Skeletal muscle satellite cell (primary cell): ENCODE measurements around the gene TGFB2.
A peak's percentile ranks its signal among the peaks of the same experiment; 100 is the strongest.

ENCODE experiments used
- H3K27me3 ChIP-seq: 2 replicates; pipeline ENCODE4 v1.7.0; 2013; ENCODE audit warnings: low read length; ENCODE audit not compliant: control insufficient read depth, insufficient read depth
- H3K36me3 ChIP-seq: 2 replicates; pipeline ENCODE4 v1.7.0; 2013; ENCODE audit warnings: mild to moderate bottlenecking, control low read depth, low read length; ENCODE audit not compliant: insufficient read depth
- H3K4me1 ChIP-seq: 2 replicates; pipeline ENCODE4 v1.7.0; 2013; ENCODE audit warnings: low read length; ENCODE audit not compliant: control insufficient read depth, insufficient read depth
- H3K4me2 ChIP-seq: 2 replicates; pipeline ENCODE4 v1.7.0; 2013; ENCODE audit warnings: mild to moderate bottlenecking, low read length
- H3K4me3 ChIP-seq: 2 replicates; pipeline ENCODE4 v1.7.0; 2013; ENCODE audit warnings: low read length
- H3K9ac ChIP-seq: 2 replicates; pipeline ENCODE4 v1.7.0; 2013; ENCODE audit warnings: mild to moderate bottlenecking, low read depth, low read length, moderate library complexity
- H3K9me3 ChIP-seq: replicated peaks from 2 replicates; pipeline ENCODE4 v1.7.0; 2013; ENCODE audit warnings: mild to moderate bottlenecking, control low read depth, low read length

The TGFB2 gene

DNA sequence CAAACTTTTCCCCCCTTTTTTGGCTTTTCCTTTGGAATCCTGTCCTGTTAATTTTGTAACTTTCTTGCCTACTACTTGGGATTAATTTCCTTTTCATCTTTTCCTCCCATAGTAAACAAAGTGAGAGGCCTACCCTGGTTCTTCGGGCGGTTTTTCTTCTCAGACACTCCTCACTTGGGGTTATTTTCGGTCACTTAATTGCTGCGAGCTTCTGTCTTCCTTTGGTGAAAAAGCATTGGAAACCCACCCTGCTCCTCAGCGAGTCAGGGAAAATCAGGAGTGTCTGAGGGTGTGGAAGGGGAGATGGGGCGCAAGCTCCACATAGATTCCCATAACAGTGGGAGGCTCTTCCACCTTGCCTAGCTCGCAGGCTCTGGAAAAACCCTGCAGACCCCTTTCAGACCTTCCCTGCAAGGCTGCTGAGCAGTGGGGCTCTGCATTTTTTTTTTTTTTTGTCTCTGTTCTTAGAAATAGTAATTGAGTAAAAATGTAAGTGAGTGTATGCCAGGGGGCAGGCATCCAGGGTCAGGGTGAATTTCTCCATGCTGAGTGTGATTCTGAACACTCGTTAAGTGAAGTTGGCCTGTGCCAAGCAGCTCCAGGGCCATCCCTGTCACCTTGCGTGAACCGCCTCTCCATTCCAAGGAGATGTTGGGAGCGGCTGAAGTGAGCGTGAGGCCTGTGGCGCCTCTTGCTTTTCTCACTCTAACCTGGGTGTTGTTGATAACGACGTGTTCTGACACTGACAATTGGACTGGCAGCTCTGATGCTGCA, 20.3 kb downstream of the TGFB2 start:
- H3K27me3 ChIP-seq = no peaks in the 10 kb centered on the region
- no peak overlapping the region for H3K4me3 ChIP-seq
- H3K4me2 ChIP-seq = peak overlapping the region; percentile 36
- peaks cover 11% of the 10 kb centered on the region for H3K36me3 ChIP-seq
- peak overlapping the region; percentile 28 for H3K9ac ChIP-seq
- H3K9me3 ChIP-seq = no peaks in the 10 kb centered on the region
- peaks cover 40% of the 10 kb centered on the region for H3K4me1 ChIP-seq

DNA sequence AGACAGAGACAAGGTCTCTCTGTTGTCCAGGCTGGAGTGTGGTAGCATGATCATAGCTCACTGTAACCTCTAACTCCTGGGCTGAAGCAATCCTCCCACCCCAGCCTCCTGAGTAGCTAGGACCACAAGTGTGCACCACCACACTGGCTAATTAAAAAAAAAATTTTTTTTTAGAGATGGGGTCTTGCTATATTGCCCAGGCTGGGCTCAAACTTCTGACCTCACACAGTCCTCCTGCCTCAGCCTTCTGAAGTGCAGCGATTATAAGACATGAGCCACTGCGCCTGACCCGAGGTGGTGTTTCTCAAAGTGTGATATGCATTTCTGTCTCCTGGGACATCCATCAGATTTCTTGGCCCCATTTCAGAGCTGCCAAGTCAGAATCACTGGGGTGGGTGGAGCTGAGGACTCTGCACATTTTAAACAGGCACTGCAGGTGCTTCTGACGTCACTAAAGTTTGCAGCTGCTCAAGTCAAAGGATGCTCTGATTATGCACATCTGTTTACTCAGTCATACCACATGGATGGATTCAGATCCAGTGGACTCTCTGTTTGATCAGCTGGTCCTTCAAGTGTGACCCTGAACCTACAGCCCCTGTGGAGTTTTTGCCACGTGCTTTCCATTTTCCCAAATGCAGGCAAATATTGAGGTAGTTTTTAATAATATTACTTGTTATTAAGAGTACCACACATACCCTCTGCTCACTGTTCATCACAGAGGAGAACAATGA, 21.4 kb downstream of the TGFB2 start:
- H3K4me3 ChIP-seq = no peak overlapping the region
- no peaks in the 10 kb centered on the region for H3K9me3 ChIP-seq
- H3K9ac ChIP-seq = no peak overlapping the region
- peaks cover 42% of the 10 kb centered on the region for H3K4me1 ChIP-seq
- no peak overlapping the region for H3K4me2 ChIP-seq
- peaks cover 11% of the 10 kb centered on the region for H3K36me3 ChIP-seq
- H3K27me3 ChIP-seq = no peaks in the 10 kb centered on the region

DNA sequence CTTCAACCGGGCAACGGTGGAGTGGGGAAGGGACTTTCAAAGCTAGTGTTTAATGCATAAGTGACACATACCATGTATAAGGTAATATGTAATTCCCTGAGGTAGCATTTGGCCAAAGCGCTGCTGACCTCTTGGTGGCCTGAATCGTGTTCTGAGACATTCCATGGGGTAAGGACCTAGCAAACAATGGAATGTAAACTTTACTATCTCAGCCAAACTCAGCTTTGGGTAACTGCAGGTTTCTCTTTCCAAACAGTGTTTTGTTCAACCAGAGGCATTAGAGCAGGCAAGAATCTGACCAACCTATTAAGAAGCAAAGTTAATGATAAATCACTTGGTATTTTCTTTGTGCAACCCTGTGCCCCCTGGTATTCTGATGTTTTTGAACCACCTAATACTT, 22.0 kb downstream of the TGFB2 start:
- Histone ChIP-seq H3K4me3 (no peak overlapping the region), H3K4me2 (no peak overlapping the region), H3K36me3 (peaks cover 7% of the 10 kb centered on the region), H3K9ac (no peak overlapping the region), H3K4me1 (peaks cover 38% of the 10 kb centered on the region), H3K9me3 (no peaks in the 10 kb centered on the region), H3K27me3 (no peaks in the 10 kb centered on the region)

DNA sequence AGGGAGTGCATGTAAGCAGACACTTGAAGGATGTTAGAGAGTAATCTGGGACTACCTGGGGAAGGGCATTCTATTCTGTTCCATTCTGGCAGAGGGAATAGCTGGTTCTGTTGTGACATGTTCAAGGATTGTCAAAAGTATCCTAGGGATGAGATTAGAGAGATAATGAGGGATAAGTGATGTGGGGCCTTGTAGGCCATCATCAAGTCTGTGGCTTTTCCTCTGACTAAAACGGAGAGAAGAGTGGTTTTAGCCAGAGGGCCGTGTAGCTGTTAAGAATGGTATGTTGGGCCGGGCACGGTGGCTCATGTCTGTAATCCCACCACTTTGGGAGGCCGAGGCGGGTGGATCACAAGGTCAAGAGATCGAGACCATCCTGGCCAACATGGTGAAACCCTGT, 23.6 kb downstream of the TGFB2 start:
- H3K36me3 ChIP-seq = peaks cover 7% of the 10 kb centered on the region
- no peak overlapping the region for H3K4me2 ChIP-seq
- no peak overlapping the region for H3K4me3 ChIP-seq
- no peak overlapping the region for H3K9ac ChIP-seq
- peaks cover 39% of the 10 kb centered on the region for H3K4me1 ChIP-seq
- H3K27me3 ChIP-seq = no peaks in the 10 kb centered on the region
- no peaks in the 10 kb centered on the region for H3K9me3 ChIP-seq

DNA sequence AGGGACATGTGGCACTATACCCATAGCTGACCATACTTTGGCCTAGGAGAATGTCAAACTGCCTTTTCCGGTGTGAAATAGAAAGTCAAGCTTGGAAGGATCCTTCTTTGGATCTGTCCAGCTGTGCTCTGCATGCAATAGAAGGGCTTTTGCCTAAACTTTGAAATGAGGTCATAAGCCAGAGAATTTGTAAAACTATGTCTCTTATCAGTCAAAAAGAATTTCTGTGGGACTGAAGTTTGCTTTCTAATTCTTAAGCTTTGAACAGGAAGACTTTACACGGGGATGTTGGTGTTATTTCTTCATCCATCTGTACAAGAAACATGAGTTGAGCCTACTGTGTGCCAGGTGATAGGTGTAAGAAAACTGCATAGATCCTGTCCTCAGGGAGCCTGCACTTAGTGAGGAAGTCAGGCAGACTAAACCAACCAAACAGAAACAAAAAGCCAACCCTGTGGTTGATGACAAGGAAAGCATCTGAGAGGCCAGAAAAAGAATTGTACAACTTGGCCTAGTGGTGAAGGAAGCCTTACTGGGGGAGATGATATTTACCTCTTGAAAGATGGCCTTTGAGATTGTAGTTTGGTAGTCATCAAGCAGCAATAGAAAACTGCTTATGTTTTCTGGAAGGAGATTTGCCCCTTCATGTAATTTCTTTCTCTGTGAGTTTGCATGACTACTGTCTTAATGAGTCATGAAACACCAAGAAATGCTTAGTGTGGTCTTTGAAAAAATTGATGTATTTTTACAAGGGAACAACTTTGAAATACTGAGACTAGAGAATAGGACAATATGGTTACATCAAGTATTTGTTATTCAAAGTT, 24.8 kb downstream of the TGFB2 start:
- H3K9ac ChIP-seq = no peak overlapping the region
- H3K4me1 ChIP-seq = peaks cover 41% of the 10 kb centered on the region
- H3K4me3 ChIP-seq = no peak overlapping the region
- H3K9me3 ChIP-seq = no peaks in the 10 kb centered on the region
- no peaks in the 10 kb centered on the region for H3K27me3 ChIP-seq
- peaks cover 7% of the 10 kb centered on the region for H3K36me3 ChIP-seq
- H3K4me2 ChIP-seq = no peak overlapping the region

DNA sequence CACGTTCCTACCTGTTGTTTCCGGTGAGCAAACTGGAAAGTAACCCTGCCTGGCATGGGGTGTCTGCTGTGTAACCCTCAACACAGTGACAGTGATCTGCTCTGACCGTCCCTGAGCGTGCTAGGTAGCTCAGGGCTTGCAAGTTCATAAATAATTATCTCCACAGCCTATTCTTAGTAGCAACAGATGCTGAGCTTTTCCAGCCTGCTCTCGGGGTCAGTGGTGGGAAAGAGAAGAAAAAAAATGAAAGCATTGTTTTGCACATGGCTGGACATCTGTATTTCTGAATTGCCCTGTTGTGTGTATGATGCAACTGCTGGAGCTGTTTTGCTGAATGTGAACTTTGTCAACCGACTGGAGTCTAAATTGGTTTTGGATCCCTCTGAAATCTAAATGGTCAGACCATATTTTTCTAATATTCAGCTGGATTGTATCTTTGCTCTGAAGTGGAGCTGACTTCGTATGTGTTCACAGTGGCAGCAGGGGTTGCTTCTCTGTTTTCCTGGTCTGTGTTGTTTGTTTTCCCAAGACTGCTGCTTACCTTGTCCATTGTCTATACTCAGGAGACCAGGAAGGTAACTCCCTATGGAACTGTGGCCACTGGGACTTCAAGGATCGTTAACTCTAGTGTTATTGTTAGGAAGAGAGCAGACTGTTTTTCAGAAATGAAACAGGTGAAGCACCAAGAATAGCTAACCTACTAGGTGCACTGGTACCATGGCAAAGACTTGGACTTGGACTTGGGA, 27.0 kb downstream of the TGFB2 start:
- Histone ChIP-seq H3K9ac (no peak overlapping the region), H3K36me3 (peaks cover 7% of the 10 kb centered on the region), H3K4me2 (no peak overlapping the region), H3K4me1 (peaks cover 49% of the 10 kb centered on the region), H3K9me3 (no peaks in the 10 kb centered on the region), H3K27me3 (no peaks in the 10 kb centered on the region), H3K4me3 (no peak overlapping the region)

DNA sequence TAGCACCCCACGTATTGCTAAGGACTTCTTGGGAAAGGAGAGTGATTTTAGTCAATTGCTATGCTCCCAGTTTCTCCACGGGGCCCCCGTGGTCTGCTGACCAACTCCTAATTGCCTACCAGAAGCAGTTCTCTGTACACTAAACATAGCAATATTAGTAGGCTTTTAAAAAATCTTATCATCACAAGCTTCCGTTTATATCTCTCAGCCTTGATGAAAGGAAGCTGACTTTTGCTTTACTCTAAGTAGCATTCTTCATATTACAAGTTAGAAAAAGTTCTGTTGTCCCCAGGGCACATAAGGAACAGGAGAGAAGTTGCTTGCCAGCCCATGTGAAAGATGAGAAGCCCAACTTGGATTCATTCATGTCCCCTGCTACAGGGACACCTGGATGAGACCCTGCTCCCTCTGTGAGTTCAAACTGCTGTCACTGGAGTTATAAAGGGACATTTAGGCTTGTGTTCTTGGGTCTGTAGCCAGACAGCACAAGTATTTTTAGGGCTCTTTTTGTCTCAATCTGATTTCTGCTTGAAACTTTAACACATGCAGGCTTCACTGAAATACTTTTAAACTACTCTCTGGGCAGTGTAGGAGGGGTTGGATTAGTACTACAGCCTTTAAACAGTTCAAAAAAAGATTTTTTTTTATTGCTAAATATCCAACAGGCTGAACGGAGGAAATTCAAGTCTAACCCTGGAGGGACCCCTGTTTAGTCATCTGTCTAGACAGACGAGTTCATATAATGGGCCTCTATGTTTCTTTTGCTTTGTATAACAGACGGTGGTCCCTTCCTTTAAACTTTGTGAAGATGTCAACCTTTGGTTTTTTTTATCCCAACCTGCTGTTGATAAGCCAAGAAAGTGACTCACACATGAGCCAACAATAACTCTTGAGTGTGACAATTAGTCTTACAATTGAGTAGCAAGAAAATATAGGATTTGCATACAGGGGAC, 29.5 kb downstream of the TGFB2 start:
- peak overlapping the region; percentile 51 for H3K9ac ChIP-seq
- H3K4me1 ChIP-seq = peaks cover 51% of the 10 kb centered on the region
- peak overlapping the region; percentile 26 for H3K4me2 ChIP-seq
- no peaks in the 10 kb centered on the region for H3K27me3 ChIP-seq
- no peaks in the 10 kb centered on the region for H3K36me3 ChIP-seq
- no peak overlapping the region for H3K4me3 ChIP-seq
- H3K9me3 ChIP-seq = no peaks in the 10 kb centered on the region

DNA sequence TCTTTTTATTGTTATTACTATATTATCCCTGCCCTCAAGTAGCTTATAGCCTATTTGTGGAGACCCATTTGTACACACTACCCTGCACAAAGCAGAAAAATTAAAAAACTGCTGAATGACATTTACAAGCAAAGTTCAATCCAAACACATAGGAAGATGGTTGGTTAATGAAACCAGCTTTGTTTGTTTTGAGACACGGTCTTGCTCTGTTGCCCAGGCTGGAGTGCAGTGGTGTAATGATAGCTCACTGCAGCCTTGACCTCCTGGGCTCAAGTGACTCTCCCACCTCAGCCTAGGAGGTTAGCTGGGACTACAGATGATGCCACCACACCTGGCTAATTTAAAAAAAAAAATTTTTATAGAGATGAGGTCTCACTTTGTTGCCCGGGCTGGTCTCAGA, 31.6 kb downstream of the TGFB2 start:
- Histone ChIP-seq H3K36me3 (no peaks in the 10 kb centered on the region), H3K9ac (peak overlapping the region; percentile 37), H3K4me2 (peak overlapping the region; percentile 61), H3K9me3 (no peaks in the 10 kb centered on the region), H3K4me3 (peak overlapping the region; percentile 43), H3K27me3 (no peaks in the 10 kb centered on the region), H3K4me1 (peaks cover 52% of the 10 kb centered on the region)

DNA sequence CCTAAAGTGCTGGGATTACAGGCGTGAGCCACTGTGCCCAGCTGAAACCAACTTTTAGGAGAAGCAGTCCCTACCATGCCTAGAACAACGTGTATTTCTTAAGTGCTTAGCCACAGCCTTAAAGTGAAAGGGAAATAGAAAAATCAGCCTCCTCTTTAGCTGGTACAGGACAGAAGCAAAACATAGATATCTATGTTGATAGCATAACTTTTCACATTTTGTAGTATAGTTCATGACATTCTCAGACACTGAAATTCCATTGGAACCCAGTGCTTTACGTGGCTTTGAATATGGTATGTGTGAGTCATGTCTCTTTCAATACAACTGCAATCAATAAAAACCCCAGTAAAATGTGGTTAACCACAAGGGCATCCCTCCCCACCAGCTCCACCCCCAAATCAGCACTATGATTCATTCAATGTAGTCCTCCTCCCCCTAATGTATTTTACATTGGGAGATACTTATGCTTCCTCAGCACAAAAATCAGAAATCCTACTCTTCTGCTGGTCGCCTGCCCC, 32.1 kb downstream of the TGFB2 start:
- Histone ChIP-seq H3K4me3 (peak overlapping the region; percentile 43), H3K4me1 (peaks cover 52% of the 10 kb centered on the region), H3K36me3 (no peaks in the 10 kb centered on the region), H3K9me3 (no peaks in the 10 kb centered on the region), H3K27me3 (no peaks in the 10 kb centered on the region), H3K4me2 (peak overlapping the region; percentile 63), H3K9ac (peak overlapping the region; percentile 37)
